ENCODE data around the gene FAM50B. TPM values are rescaled to one million over a fixed set of nuclear protein-coding genes. Genes with fewer than 3 reads are reported as not detected.

The FAM50B gene
- total and polyA plus RNA-seq, 2 of the 13 experiments (the other 11 are each of a cell fraction or from before 2014, with no cell fraction given), result 0.05 TPM; not detected in 1

- no peak for TF ChIP-seq ZNF432 (CRISPR knock-in tag; IDR thresholded peaks at IDR 0.05; ENCODE audit: borderline replicate concordance)
- no peak for TF ChIP-seq ZNF615 (CRISPR knock-in tag; IDR thresholded peaks at IDR 0.05; ENCODE audit: borderline replicate concordance)
- TF ChIP-seq CCDC6 (CRISPR knock-in tag; IDR thresholded peaks at IDR 0.05), result no peak
- no peak for TF ChIP-seq ZNF740 (CRISPR knock-in tag; IDR thresholded peaks at IDR 0.05)
- TF ChIP-seq TRAFD1 (CRISPR knock-in tag; IDR thresholded peaks at IDR 0.05; ENCODE audit: borderline replicate concordance), result no peak
- no peak for TF ChIP-seq ZNF367 (CRISPR knock-in tag; IDR thresholded peaks at IDR 0.05; ENCODE audit: borderline replicate concordance)
- no peak for TF ChIP-seq ETV6 (CRISPR knock-in tag; conservative IDR thresholded peaks at IDR 0.05)
- no peak for TF ChIP-seq PTBP1 (IDR thresholded peaks at IDR 0.05; ENCODE audit: low read depth, low read length, poor library complexity, severe bottlenecking)
- TF ChIP-seq ZBTB3 (CRISPR knock-in tag; IDR thresholded peaks at IDR 0.05; ENCODE audit: borderline replicate concordance, low read depth), result no peak
- TF ChIP-seq SMARCC2 (IDR thresholded peaks at IDR 0.05), result no peak
- TF ChIP-seq ZFP91 (CRISPR knock-in tag; IDR thresholded peaks at IDR 0.05; ENCODE audit: borderline replicate concordance), result no peak
- no peak for TF ChIP-seq ZNF30 (CRISPR knock-in tag; IDR thresholded peaks at IDR 0.05)
- TF ChIP-seq PRDM15 (CRISPR knock-in tag; IDR thresholded peaks at IDR 0.05), result no peak
- TF ChIP-seq NR0B2 (CRISPR knock-in tag; IDR thresholded peaks at IDR 0.05), result no peak
- no peak for TF ChIP-seq ARNTL (CRISPR knock-in tag; IDR thresholded peaks at IDR 0.05)
- TF ChIP-seq HOXA5 (CRISPR knock-in tag; IDR thresholded peaks at IDR 0.05), result 0 out of 2 replicates have a peak, but pooled peaks have one; percentile 42
- no peak for TF ChIP-seq HOMEZ (CRISPR knock-in tag; IDR thresholded peaks at IDR 0.05; ENCODE audit: low read depth)
- no peak for TF ChIP-seq FOXK2 (IDR thresholded peaks at IDR 0.05)
- TF ChIP-seq ZNF83 (CRISPR knock-in tag; IDR thresholded peaks at IDR 0.05; ENCODE audit: borderline replicate concordance), result no peak
- no peak for TF ChIP-seq ZNF333 (CRISPR knock-in tag; IDR thresholded peaks at IDR 0.05; ENCODE audit: borderline replicate concordance)
Measured at GRCh38 chr6:3885262-3886036, 36.3 kb downstream of the FAM50B start (continued).

Data from HepG2 (cell line).